Nucleus accumbens (tissue), 56 donors: ENCODE measurements around the gene SOX9.
A peak's percentile ranks its signal among the peaks of the same experiment; 100 is the strongest.

ENCODE experiments used
- DNase-seq, 56 donors: peaks; one replicate each; lab custom pipeline; 2025; lab: John Stamatoyannopoulos, UW

The SOX9 gene

GRCh38 chr17:72150632-72151460, 30.0 kb downstream of the SOX9 start:
- DNase-seq, result peak in 43 of 56 donors; percentile 6 to 78 (median 48)

- peak in 47 of 56 donors; percentile 15 to 90 (median 59) for DNase-seq
These were observed 31.0 kb downstream of the SOX9 start for GRCh38 chr17:72151565-72152386.

- no peak for DNase-seq
These were observed 31.6 kb downstream of the SOX9 start for GRCh38 chr17:72152387-72152929.

GRCh38 chr17:72158895-72159885, 38.4 kb downstream of the SOX9 start:
- no peak for DNase-seq

- DNase-seq, result no peak
These were observed 41.7 kb downstream of the SOX9 start for GRCh38 chr17:72162569-72162968.

GRCh38 chr17:72163474-72163873, 42.7 kb downstream of the SOX9 start:
- no peak for DNase-seq

- no peak for DNase-seq
These were observed 43.4 kb downstream of the SOX9 start for GRCh38 chr17:72164158-72164739.

- no peak for DNase-seq
These were observed 44.5 kb downstream of the SOX9 start for GRCh38 chr17:72165192-72165866.

- DNase-seq, result peak in 1 of 56 donors; percentile 8
These were observed 45.1 kb downstream of the SOX9 start for GRCh38 chr17:72165867-72166439.

- DNase-seq, result no peak
These were observed 46.8 kb downstream of the SOX9 start for GRCh38 chr17:72167593-72167992.

- DNase-seq, result no peak
These were observed 49.0 kb downstream of the SOX9 start for GRCh38 chr17:72169823-72170222.

- peak in 27 of 56 donors; percentile 5 to 59 (median 30) for DNase-seq
These were observed 51.2 kb downstream of the SOX9 start for GRCh38 chr17:72171703-72172667.

- no peak for DNase-seq
These were observed 52.8 kb downstream of the SOX9 start for GRCh38 chr17:72173499-72174116.

- peak in 1 of 56 donors; percentile 44 for DNase-seq
These were observed 54.4 kb downstream of the SOX9 start for GRCh38 chr17:72175263-72175662.
